WTC11 (cell line): ENCODE data around the gene PRAME. TPM values are rescaled to one million over a fixed set of nuclear protein-coding genes. Genes with fewer than 3 reads are reported as not detected.

ENCODE experiments used
- ATAC-seq: fragments of 200-7000 bp; cut with Tn5 transposase; 2 replicates; pipeline ENCODE4 v1.10.0; 2021; ENCODE audit warnings: mild to moderate bottlenecking, moderate library complexity
- CTCF ChIA-PET: fragments of 300-600 bp; sonication (Branson Sonifier 250); formaldehyde crosslinking; loops from one replicate; lab custom pipeline; 2021; ENCODE audit warnings: antibody characterized with exemption; lab: Charles Lee
- POLR2A ChIA-PET: fragments of 350-600 bp; sonication (Branson Sonifier 250); formaldehyde crosslinking; loops from one replicate; lab custom pipeline; 2021; ENCODE audit warnings: antibody characterized with exemption; lab: Charles Lee
- DNase-seq: peaks from one replicate; pipeline ENCODE4 v3.0.0; 2021; ENCODE audit warnings: low spot score
- H3K27ac Mint-ChIP-seq: 2 replicates; pipeline ENCODE4 v1.8.0; 2021; ENCODE audit warnings: mixed read lengths
- H3K27me3 Mint-ChIP-seq: 2 replicates; pipeline ENCODE4 v1.8.0; 2021; ENCODE audit warnings: low read depth, mild to moderate bottlenecking, moderate library complexity, mixed read lengths
- H3K36me3 Mint-ChIP-seq: 2 replicates; pipeline ENCODE4 v1.8.0; 2021; ENCODE audit warnings: mixed read lengths
- H3K4me1 Mint-ChIP-seq: 2 replicates; pipeline ENCODE4 v1.8.0; 2022; ENCODE audit warnings: mixed read lengths
- H3K4me3 Mint-ChIP-seq: 2 replicates; pipeline ENCODE4 v1.8.0; 2021; ENCODE audit warnings: mild to moderate bottlenecking, moderate library complexity, mixed read lengths
- H3K9me3 Mint-ChIP-seq: 2 replicates; pipeline ENCODE4 v1.8.0; 2021; ENCODE audit warnings: mixed read lengths
- CDX4 ChIP-seq: fragments of 250-450 bp; sonication (Bioruptor Pico); IDR thresholded peaks from 2 replicates; pipeline ENCODE4 v1.9.0; 2021; ENCODE audit warnings: moderate library complexity, mild to moderate bottlenecking, inconsistent platforms, borderline replicate concordance
- E2F1 ChIP-seq: sonication (generic); formaldehyde crosslinking; IDR thresholded peaks from 2 replicates; pipeline ENCODE4 v1.8.0; 2022; ENCODE audit warnings: mild to moderate bottlenecking, missing genetic modification reagents
- E2F4 ChIP-seq: sonication (generic); formaldehyde crosslinking; IDR thresholded peaks from 2 replicates; pipeline ENCODE4 v1.8.1; 2022; ENCODE audit warnings: low read depth, mild to moderate bottlenecking, moderate library complexity, missing genetic modification reagents, borderline replicate concordance
- E2F5 ChIP-seq: sonication (generic); formaldehyde crosslinking; IDR thresholded peaks from 2 replicates; pipeline ENCODE4 v1.8.1; 2022; ENCODE audit warnings: mild to moderate bottlenecking, moderate library complexity, missing genetic modification reagents
- ERG ChIP-seq: fragments of 250-450 bp; sonication (Bioruptor Pico); IDR thresholded peaks from 2 replicates; pipeline ENCODE4 v1.8.0; 2021; ENCODE audit warnings: mild to moderate bottlenecking
- FOXP4 ChIP-seq: sonication (generic); formaldehyde crosslinking; IDR thresholded peaks from 2 replicates; pipeline ENCODE4 v1.8.0; 2022; ENCODE audit warnings: mild to moderate bottlenecking, missing genetic modification reagents
- GRHL2 ChIP-seq: fragments of 250-450 bp; sonication (Bioruptor Pico); IDR thresholded peaks from 2 replicates; pipeline ENCODE4 v1.8.0; 2022; ENCODE audit warnings: mild to moderate bottlenecking, moderate library complexity; ENCODE audit not compliant: insufficient replicate concordance, severe bottlenecking
- JUN ChIP-seq: sonication (generic); formaldehyde crosslinking; IDR thresholded peaks from 2 replicates; pipeline ENCODE4 v1.8.0; 2023; ENCODE audit warnings: mild to moderate bottlenecking, missing genetic modification reagents
- MLX ChIP-seq: sonication (generic); formaldehyde crosslinking; IDR thresholded peaks from 2 replicates; pipeline ENCODE4 v1.8.1; 2023; ENCODE audit warnings: mild to moderate bottlenecking, missing genetic modification reagents, moderate library complexity
- NFATC4 ChIP-seq: fragments of 250-450 bp; sonication (Bioruptor Pico); IDR thresholded peaks from 2 replicates; pipeline ENCODE4 v1.9.0; 2021; ENCODE audit warnings: mild to moderate bottlenecking
- RELA ChIP-seq: sonication (generic); formaldehyde crosslinking; IDR thresholded peaks from 2 replicates; pipeline ENCODE4 v1.8.1; 2022; ENCODE audit warnings: missing genetic modification reagents, mild to moderate bottlenecking, borderline replicate concordance
- ZBTB21 ChIP-seq: sonication (generic); formaldehyde crosslinking; IDR thresholded peaks from 2 replicates; pipeline ENCODE4 v1.8.1; 2023; ENCODE audit warnings: mild to moderate bottlenecking, missing genetic modification reagents, borderline replicate concordance
- ZNF232 ChIP-seq: sonication (generic); formaldehyde crosslinking; IDR thresholded peaks from 2 replicates; pipeline ENCODE4 v1.8.0; 2022; ENCODE audit warnings: mild to moderate bottlenecking, missing genetic modification reagents
- ZNF396 ChIP-seq: fragments of 250-450 bp; sonication (Bioruptor Pico); IDR thresholded peaks from 2 replicates; pipeline ENCODE4 v1.8.0; 2021; ENCODE audit warnings: mild to moderate bottlenecking, moderate library complexity, borderline replicate concordance
- total RNA-seq: library from RNA; stranded (reverse); gene quantifications from 3 replicates; pipeline ENCODE4 v1.2.3, GENCODE V29; 2021

PRAME gene
- total RNA-seq, 1 experiment from 2014 or later: 1.5 TPM

- no peak for TF ChIP-seq CDX4 (CRISPR knock-in tag)
- TF ChIP-seq E2F4 (CRISPR knock-in tag): no peak
- no peak for TF ChIP-seq JUN (CRISPR knock-in tag)
- TF ChIP-seq FOXP4 (CRISPR knock-in tag): no peak
These were observed 45.4 kb upstream of the PRAME start (continued) for GRCh38 chr22:22604326-22605073.

GRCh38 chr22:22603470-22603947 is 44.4 kb upstream of the PRAME start:
- no peak overlapping the region for H3K4me3 Mint-ChIP-seq
- POLR2A ChIA-PET: no interaction called here

GRCh38 chr22:22600531-22601261 is 41.6 kb upstream of the PRAME start:
- ChIA-PET POLR2A (interaction anchor here (0.6 kb wide), 1 partner anchor 336 kb away, joined by 3 read pairs; no protein-coding TSS in a partner anchor), CTCF (interaction anchor here (1.0 to 1.7 kb wide), 7 partner anchors 10 to 188 kb away, joined by 3 to 7 read pairs (median 3); no protein-coding TSS in a partner anchor)
- Mint-ChIP-seq H3K9me3 (peaks cover 10% of the 10 kb centered on the region; the same call in 1 of the 2 replicates), H3K4me3 (no peak overlapping the region), H3K27ac (no peak overlapping the region), H3K4me1 (peaks cover 27% of the 10 kb centered on the region), H3K27me3 (peaks cover 98% of the 10 kb centered on the region), H3K36me3 (no peaks in the 10 kb centered on the region)
- ATAC-seq: no peak
- no peak for TF ChIP-seq ZNF232
- no peak for TF ChIP-seq RELA (CRISPR knock-in tag)
- no peak for TF ChIP-seq GRHL2 (CRISPR knock-in tag)
- TF ChIP-seq E2F5 (CRISPR knock-in tag): no peak
- no peak for TF ChIP-seq ZNF396 (CRISPR knock-in tag)
- TF ChIP-seq ERG (CRISPR knock-in tag): no peak
- DNase-seq: no peak

More at GRCh38 chr22:22603470-22603947, 44.4 kb upstream of the PRAME start:
- Mint-ChIP-seq H3K36me3 (no peaks in the 10 kb centered on the region), H3K27ac (no peak overlapping the region), H3K4me1 (peaks cover 15% of the 10 kb centered on the region), H3K9me3 (peaks cover 15% of the 10 kb centered on the region; the same call in 1 of the 2 replicates), H3K27me3 (peaks cover 94% of the 10 kb centered on the region)
- no peak for ATAC-seq
- CTCF ChIA-PET: interaction anchor here (1.1 to 3.3 kb wide), 4 partner anchors 12 to 27 kb away, joined by 3 to 15 read pairs (median 6); no protein-coding TSS in a partner anchor
- TF ChIP-seq NFATC4 (CRISPR knock-in tag): no peak
- TF ChIP-seq MLX: no peak
- no peak for TF ChIP-seq E2F1 (CRISPR knock-in tag)
- no peak for TF ChIP-seq ZBTB21
- TF ChIP-seq, all 79 proteins: peak for 0
- no peak for DNase-seq
